22Rv1 (cell line): ENCODE measurements around the gene POLR2J.
"Not testable (repeated sequence)": the region's sequence is repeated elsewhere in the genome, so short reads cannot be mapped to it uniquely, and the experiment has no call there.

Experiments used
- ZFX ChIP-seq: fragments of 450-650 bp; IDR thresholded peaks from 2 replicates; pipeline ENCODE4 v1.6.1; 2017; ENCODE audit warnings: antibody characterized with exemption, borderline replicate concordance
- TF ChIP-seq, protein P1 (sequence below): fragments of 450-650 bp; IDR thresholded peaks from 2 replicates; pipeline ENCODE4 v1.5.1; 2017; ENCODE audit warnings: mild to moderate bottlenecking

DNA sequence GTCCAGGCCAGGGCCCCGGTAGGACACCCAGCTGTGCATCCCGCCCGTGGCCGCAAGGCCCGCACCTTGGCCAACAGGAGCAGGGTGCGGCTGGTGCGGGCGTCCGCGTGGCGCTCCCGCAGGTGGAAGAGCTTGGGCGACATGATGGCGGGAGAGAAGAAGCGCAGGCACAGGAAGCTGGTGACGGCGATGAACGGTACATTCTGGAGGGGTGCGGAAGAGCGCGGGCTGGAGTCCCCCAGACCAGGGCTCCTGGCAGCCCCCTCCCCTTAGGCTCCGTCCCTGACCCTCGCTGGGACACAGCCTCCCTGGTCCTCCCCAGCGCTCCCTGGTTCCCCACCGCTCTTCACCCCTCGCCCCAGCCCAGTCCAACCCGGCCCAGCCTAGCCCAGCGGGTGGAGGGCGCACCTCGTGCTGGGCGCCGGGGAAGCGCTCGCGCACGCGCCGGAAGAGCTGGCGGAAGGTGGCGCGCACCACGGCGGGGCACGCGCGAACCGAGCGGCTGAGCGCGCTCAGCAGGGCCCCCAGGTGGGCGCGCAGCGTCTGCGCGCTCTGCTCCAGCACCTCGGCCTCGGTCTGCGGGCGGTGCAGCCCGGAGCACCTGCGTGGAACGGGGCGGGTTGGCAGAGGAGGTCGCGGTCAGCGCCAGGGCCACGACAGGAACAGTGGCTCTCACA, 15.9 kb upstream of the POLR2J start:
- TF ChIP-seq, protein P1, sequence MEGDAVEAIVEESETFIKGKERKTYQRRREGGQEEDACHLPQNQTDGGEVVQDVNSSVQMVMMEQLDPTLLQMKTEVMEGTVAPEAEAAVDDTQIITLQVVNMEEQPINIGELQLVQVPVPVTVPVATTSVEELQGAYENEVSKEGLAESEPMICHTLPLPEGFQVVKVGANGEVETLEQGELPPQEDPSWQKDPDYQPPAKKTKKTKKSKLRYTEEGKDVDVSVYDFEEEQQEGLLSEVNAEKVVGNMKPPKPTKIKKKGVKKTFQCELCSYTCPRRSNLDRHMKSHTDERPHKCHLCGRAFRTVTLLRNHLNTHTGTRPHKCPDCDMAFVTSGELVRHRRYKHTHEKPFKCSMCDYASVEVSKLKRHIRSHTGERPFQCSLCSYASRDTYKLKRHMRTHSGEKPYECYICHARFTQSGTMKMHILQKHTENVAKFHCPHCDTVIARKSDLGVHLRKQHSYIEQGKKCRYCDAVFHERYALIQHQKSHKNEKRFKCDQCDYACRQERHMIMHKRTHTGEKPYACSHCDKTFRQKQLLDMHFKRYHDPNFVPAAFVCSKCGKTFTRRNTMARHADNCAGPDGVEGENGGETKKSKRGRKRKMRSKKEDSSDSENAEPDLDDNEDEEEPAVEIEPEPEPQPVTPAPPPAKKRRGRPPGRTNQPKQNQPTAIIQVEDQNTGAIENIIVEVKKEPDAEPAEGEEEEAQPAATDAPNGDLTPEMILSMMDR: not testable (repeated sequence)
- not testable (repeated sequence) for TF ChIP-seq ZFX
